ENCODE measurements around the gene SEC31A. TPM values are rescaled to one million over a fixed set of nuclear protein-coding genes. Genes with fewer than 3 reads are reported as not detected.

Gene SEC31A
- total and polyA plus RNA-seq, 10 donors: 63.6 to 204 (median 146) TPM

DNA sequence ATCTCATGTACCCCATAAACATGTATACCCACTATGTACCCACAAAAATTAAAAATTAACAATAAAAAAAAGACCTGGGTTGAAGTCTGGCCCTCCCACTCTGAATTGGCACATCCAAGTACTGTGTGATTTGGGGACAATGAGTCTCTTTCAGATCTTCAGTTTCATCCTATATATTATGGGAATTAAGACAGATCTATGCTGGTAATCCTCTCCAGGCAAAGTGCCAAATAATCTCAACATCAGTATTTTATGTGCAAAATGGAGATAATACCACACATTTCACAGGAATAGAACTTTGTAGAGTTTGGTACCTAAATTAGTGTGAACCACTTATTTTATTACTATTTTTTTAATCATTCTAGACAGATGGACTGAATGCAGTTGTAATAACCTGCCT is 81.3 kb downstream of the SEC31A start:
- no peaks in the 10 kb centered on the region for H3K9me3 ChIP-seq
- intact Hi-C loops (cut with DNase I; ENCODE audit: low total_unique reads): no loop called here
- TF ChIP-seq, protein P1, sequence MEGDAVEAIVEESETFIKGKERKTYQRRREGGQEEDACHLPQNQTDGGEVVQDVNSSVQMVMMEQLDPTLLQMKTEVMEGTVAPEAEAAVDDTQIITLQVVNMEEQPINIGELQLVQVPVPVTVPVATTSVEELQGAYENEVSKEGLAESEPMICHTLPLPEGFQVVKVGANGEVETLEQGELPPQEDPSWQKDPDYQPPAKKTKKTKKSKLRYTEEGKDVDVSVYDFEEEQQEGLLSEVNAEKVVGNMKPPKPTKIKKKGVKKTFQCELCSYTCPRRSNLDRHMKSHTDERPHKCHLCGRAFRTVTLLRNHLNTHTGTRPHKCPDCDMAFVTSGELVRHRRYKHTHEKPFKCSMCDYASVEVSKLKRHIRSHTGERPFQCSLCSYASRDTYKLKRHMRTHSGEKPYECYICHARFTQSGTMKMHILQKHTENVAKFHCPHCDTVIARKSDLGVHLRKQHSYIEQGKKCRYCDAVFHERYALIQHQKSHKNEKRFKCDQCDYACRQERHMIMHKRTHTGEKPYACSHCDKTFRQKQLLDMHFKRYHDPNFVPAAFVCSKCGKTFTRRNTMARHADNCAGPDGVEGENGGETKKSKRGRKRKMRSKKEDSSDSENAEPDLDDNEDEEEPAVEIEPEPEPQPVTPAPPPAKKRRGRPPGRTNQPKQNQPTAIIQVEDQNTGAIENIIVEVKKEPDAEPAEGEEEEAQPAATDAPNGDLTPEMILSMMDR (IDR thresholded peaks at IDR 0.05 in 8 of 11, conservative IDR thresholded peaks at IDR 0.05 in 3 of 11): no peak
- no peaks in the 10 kb centered on the region for H3K27me3 ChIP-seq (replicated peaks in 1 of 7)
- no peaks in the 10 kb centered on the region for H3K36me3 ChIP-seq
- DNase-seq: no peak
- H3K27ac ChIP-seq: no peak overlapping the region
- H3K4me1 ChIP-seq: peaks cover 0 to 7% (median 2%) of the 10 kb centered on the region in 6 donors
- no peak overlapping the region for H3K4me3 ChIP-seq

DNA sequence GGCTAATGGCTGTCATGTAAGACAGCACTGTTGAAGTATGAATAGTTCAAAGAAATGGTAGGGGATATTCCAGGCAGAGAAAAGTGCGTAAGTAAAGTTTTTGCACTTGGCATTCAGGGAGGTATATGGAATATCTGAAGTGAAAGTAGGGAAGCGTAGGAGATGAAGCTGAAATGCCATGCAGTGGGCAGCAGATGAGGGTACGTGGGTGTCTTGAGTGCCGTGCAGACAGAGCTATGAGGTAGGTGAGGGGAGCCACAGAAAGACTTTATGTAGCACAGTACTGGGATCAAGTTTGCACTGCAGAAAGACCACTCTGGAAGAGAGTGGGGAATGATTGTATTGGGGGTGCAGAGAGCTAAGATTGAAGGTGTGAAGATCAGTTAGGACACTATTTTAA is 87.2 kb downstream of the SEC31A start:
- no peak for DNase-seq
- H3K27me3 ChIP-seq (replicated peaks in 1 of 7): peaks cover 0 to 27% (median 5%) of the 10 kb centered on the region in 7 donors
- H3K4me1 ChIP-seq: peaks cover 0 to 14% (median 10%) of the 10 kb centered on the region in 6 donors
- no peaks in the 10 kb centered on the region for H3K9me3 ChIP-seq
- WGBS, 5 donors: 79 to 97% (median 90%) methylated on average over 4 of the region's 4 CpGs
- TF ChIP-seq POLR2AphosphoS5 (IDR thresholded peaks at IDR 0.05) (no peak), POLR2A (IDR thresholded peaks at IDR 0.05) (no peak)
- TF ChIP-seq, protein P1 (IDR thresholded peaks at IDR 0.05 in 8 of 11, conservative IDR thresholded peaks at IDR 0.05 in 3 of 11): no peak
- intact Hi-C loops (cut with DNase I; ENCODE audit: low total_unique reads): no loop called here
- H3K27ac ChIP-seq: no peak overlapping the region
- no peak overlapping the region for H3K4me3 ChIP-seq
- H3K36me3 ChIP-seq: no peaks in the 10 kb centered on the region

DNA sequence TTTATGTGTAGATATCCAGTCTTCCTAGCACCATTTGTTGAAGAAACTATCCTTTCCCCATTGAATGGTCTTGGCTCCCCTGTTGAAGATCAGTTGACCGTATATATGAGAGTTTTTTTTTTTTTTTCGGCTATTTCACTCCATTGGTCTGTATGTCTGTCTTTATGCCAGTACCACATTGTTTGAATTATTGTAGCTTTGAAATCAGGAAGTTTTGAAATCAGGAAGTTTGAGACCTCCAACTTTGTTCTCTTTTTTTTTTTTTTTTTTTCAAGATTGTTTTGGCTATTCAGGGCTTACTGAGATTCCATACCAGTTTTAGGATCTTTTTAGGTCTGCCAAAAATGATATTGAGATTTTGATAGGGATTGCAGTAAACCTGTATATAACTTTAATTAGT is 88.0 kb downstream of the SEC31A start:
- TF ChIP-seq, protein P1 (IDR thresholded peaks at IDR 0.05 in 8 of 11, conservative IDR thresholded peaks at IDR 0.05 in 3 of 11): no peak
- no peak for TF ChIP-seq POLR2A (IDR thresholded peaks at IDR 0.05)
- no peak for TF ChIP-seq POLR2AphosphoS5 (IDR thresholded peaks at IDR 0.05)
- H3K27me3 ChIP-seq (replicated peaks in 1 of 7): peaks cover 0 to 35% (median 12%) of the 10 kb centered on the region in 7 donors
- no peaks in the 10 kb centered on the region for H3K9me3 ChIP-seq
- no peak overlapping the region for H3K4me3 ChIP-seq
- intact Hi-C loops (cut with DNase I; ENCODE audit: low total_unique reads): no loop called here
- no peak for DNase-seq
- no peak overlapping the region for H3K27ac ChIP-seq
- H3K36me3 ChIP-seq: no peaks in the 10 kb centered on the region
- 35 to 66% (median 51%) methylated on average over 2 of the region's 2 CpGs for whole genome bisulfite sequencing, 5 donors
- H3K4me1 ChIP-seq: peaks cover 0 to 22% (median 18%) of the 10 kb centered on the region in 6 donors

DNA sequence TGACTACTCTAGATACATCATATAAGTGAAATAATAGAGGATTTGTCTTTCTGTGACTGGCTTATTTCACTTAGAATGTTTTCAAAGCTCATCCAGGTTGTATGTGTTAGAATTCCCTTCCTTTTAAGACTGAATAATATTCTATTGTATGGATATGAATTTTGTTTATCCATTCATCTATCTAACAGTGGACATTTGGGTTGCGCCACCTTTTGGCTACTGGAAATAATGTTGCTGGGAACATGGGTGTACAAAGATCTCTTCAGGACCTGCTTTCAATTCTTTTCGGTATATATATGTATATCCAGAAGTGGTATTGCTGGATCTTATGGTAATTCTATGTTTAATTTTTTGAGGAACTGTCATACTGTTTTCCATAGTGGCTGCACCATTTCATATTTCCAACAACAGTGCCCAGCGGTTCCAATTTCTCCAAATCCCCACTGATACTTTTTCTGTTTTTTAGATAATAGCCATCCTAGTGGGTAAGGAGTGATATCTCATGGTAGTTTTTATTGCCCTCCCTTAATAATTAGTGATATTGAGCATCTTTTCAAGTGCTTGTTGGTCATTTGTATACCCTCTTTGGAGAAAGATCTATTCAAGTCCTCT is 88.9 kb downstream of the SEC31A start:
- Histone ChIP-seq H3K27ac (no peak overlapping the region), H3K36me3 (no peaks in the 10 kb centered on the region), H3K9me3 (no peaks in the 10 kb centered on the region), H3K4me3 (no peak overlapping the region), H3K4me1 (peaks cover 0 to 31% (median 27%) of the 10 kb centered on the region in 6 donors), H3K27me3 (replicated peaks in 1 of 7) (peaks cover 0 to 44% (median 20%) of the 10 kb centered on the region in 7 donors)
- intact Hi-C loops (cut with DNase I; ENCODE audit: low total_unique reads): no loop called here
- 81 to 93% (median 88%) methylated on average over 3 of the region's 3 CpGs for WGBS, 5 donors
- DNase-seq: no peak
- TF ChIP-seq POLR2AphosphoS5 (IDR thresholded peaks at IDR 0.05): no peak
- TF ChIP-seq, protein P1 (IDR thresholded peaks at IDR 0.05 in 8 of 11, conservative IDR thresholded peaks at IDR 0.05 in 3 of 11): peak in 1 of 11 experiments; percentile 7
